IPS-20b (cell line): ENCODE results near the gene MYOG.

Experiments
- H3K27ac ChIP-seq: one replicate; pipeline ENCODE4 v1.5.1; 2013; ENCODE audit warnings: low read length
- H3K27me3 ChIP-seq: 2 replicates; pipeline ENCODE4 v1.6.1; 2013; ENCODE audit warnings: mild to moderate bottlenecking, low read length, inconsistent platforms; ENCODE audit not compliant: insufficient read depth
- H3K36me3 ChIP-seq: 2 replicates; pipeline ENCODE4 v1.6.1; 2013; ENCODE audit warnings: low read depth, mild to moderate bottlenecking, inconsistent platforms, low read length, moderate library complexity; ENCODE audit not compliant: insufficient read depth
- H3K4me1 ChIP-seq: 2 replicates; pipeline ENCODE4 v1.6.1; 2013; ENCODE audit warnings: mild to moderate bottlenecking, control low read depth, inconsistent platforms, low read length, moderate library complexity; ENCODE audit not compliant: insufficient read depth
- H3K4me3 ChIP-seq: 2 replicates; pipeline ENCODE4 v1.5.1; 2013; ENCODE audit warnings: mild to moderate bottlenecking, low read length, inconsistent platforms
- H3K9ac ChIP-seq: 2 replicates; pipeline ENCODE4 v1.6.1; 2013; ENCODE audit warnings: low read depth, mild to moderate bottlenecking, inconsistent platforms, low read length, moderate library complexity
- H3K9me3 ChIP-seq: 2 replicates; pipeline ENCODE4 v1.6.1; 2013; ENCODE audit warnings: mild to moderate bottlenecking, low read depth, low read length, inconsistent platforms; ENCODE audit not compliant: insufficient read depth

MYOG gene

DNA sequence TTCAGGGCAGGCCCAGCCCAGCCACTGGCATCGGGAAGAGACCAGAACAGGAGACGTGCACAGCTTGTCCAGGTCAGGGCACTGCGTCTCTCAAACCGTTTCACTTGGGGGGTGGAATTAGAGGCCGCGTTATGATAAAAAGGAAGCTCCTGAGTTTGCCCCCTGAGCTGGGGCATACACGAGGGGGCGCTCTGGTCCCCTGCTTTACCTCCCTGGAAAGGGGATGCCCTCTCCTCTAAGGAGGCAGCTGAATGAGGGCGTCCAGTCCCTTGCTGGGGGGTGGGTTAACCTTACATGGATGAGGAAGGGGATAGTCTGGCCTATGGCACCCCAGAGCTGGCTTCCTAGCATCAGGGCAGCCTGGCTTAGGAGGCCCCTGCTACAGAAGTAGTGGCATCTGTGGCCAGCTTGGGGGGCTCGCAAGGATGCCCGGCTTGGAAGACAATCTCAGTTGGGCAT is 2.3 kb downstream of the MYOG start:
- Histone ChIP-seq H3K9me3 (no peaks in the 10 kb centered on the region), H3K4me3 (no peak overlapping the region), H3K36me3 (no peaks in the 10 kb centered on the region), H3K9ac (no peak overlapping the region), H3K27ac (no peak overlapping the region), H3K4me1 (peaks cover 13% of the 10 kb centered on the region; the same call in 1 of the 2 replicates), H3K27me3 (peaks cover 9% of the 10 kb centered on the region; the same call in 1 of the 2 replicates)

DNA sequence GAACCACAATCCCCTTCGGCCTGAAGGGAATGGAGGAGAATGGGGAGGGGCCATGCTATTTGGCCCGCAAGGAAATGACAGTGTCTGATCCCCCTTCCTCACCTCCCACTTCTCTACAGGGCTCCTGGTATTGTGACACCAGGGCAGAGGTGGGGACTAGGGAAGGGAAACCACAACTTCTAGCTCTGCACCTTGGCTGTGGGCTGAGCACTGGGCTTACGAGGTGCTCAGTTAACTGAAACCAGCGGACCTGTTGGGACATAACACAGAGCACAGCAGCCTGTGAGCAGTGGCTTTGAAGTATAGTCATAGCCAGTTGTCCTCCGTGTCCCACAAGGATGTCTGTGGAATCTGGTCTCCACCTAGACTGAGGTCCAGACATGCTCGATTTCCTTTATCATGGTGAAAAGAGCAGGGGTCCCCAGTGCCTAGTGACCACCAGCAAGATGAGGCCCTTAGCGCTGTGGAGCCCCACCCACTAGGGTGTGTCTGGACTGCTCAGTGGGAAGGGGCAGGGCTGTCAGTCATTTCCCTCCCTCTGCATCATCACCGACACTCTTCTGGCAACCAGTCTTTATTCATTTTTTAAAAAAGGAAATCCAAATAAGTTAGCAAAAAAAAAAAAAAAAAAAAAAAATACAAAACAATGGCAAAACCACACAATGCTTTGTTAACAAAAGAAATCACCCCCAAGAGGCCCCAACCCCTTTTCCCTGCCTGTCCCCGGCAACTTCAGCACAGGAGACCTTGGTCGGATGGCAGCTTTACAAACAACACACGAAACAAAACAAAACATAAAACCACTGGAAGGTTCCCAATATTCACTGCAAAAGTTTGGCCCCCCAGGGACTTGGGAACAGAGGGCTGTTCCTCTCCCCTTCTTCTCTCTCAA is 3.0 kb downstream of the MYOG start:
- Histone ChIP-seq H3K4me1 (peaks cover 13% of the 10 kb centered on the region; the same call in 1 of the 2 replicates), H3K9me3 (no peaks in the 10 kb centered on the region), H3K27me3 (peaks cover 9% of the 10 kb centered on the region; the same call in 1 of the 2 replicates), H3K4me3 (no peak overlapping the region), H3K27ac (no peak overlapping the region), H3K36me3 (no peaks in the 10 kb centered on the region), H3K9ac (no peak overlapping the region)

DNA sequence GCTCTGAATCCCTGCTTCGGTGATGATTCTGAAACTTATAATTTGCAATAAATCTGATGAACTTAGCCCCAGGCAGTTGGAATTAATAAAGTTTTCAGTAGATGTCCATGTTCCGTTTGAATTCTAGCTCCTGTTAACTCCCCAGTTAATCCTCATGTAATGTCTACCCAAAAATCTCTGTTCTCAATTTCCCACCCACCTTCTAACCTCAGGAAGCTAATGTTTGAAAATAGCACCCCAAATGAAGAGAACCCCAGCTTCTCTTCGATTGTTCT is 3.6 kb downstream of the MYOG start:
- H3K9ac ChIP-seq = no peak overlapping the region
- H3K27me3 ChIP-seq = peaks cover 15% of the 10 kb centered on the region
- H3K4me1 ChIP-seq = peaks cover 10% of the 10 kb centered on the region; the same call in 1 of the 2 replicates

DNA sequence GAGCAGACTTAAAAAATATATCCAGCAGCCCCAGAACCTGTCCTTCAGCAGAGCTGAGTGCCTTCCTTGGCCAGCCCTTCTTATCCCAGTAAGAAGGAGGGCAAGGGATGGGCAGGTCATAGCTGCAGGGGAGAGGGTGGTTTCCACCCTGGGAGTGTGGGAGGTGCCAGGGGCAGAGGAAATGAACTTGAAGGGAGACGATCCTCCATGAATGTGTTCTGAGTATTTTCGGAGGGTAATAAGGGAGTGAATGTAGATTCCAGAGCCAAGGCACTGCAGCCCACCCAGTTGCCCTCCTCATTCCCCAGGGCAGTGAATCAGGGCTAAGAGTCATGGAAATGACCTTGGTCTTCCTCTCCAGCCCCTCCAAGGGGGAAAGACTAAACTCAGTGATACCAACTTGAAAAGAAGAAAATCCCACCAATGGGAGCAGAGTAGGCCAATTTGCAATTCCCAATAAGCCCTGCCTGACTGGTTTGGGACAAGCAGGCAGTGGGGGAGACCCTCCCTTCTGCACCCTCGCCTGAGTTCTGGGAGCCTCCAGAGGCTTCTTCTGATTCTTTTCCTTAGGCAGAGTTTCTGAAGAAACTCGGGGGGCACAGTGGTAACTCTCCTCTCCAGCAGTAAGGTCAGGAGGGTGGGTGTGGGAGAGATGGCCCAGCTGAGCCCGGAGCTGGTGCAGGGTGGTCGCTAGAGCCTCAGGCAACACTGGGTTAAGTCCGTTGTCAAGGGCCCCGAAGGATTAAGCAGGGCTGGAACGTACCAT is 4.2 kb downstream of the MYOG start:
- Histone ChIP-seq H3K9ac (no peak overlapping the region), H3K36me3 (no peaks in the 10 kb centered on the region), H3K27me3 (peaks cover 20% of the 10 kb centered on the region), H3K9me3 (no peaks in the 10 kb centered on the region), H3K4me3 (no peak overlapping the region), H3K27ac (no peak overlapping the region), H3K4me1 (peaks cover 10% of the 10 kb centered on the region; the same call in 1 of the 2 replicates)

More for the DNA sequence above, 3.6 kb downstream of the MYOG start:
- no peak overlapping the region for H3K4me3 ChIP-seq
- no peaks in the 10 kb centered on the region for H3K9me3 ChIP-seq
- H3K36me3 ChIP-seq = no peaks in the 10 kb centered on the region
- H3K27ac ChIP-seq = no peak overlapping the region

DNA sequence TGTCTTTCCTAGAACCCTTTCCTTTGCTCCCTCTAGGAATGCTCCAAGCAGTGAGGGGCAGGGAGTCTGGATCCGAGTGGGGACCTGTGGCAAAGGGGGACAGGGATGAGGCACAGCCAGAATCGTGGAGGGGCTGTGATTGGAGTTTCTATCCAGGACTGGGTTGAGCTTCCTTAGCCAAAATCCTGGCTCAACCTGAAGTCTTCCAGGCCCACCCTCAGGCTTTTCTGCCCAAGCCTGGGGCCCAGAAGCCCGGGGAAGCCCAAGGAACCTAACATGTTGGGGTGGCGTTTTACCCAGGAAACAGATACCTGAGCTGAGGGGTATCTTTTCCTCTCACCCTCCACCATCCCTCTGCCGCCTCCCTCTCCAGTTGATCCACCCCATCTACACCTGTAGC is 5.4 kb downstream of the MYOG start:
- H3K36me3 ChIP-seq = no peaks in the 10 kb centered on the region
- H3K4me3 ChIP-seq = no peak overlapping the region
- H3K27ac ChIP-seq = no peak overlapping the region
- no peaks in the 10 kb centered on the region for H3K9me3 ChIP-seq
- H3K27me3 ChIP-seq = peaks cover 32% of the 10 kb centered on the region
- H3K4me1 ChIP-seq = peaks cover 10% of the 10 kb centered on the region; the same call in 1 of the 2 replicates
- no peak overlapping the region for H3K9ac ChIP-seq

DNA sequence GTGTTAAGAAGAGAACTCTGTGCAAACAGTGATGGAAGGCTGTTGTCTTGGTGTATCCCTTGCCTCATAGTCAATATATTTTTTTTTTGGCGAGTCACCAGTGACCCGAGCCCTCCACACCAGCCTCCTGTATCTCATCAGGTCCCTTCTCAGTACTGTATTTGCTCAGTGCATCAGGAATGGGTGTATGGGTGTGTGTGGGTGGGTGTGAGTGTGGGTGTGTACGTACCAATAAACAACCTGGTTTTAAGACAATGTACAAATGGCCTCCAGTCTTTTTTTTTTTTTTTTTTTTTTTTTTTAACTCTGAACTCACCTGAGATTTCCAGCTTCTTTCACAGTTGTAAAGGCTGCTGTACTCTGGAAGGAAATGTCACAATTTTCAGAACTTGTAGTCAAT is 7.3 kb downstream of the MYOG start:
- peaks cover 52% of the 10 kb centered on the region for H3K27me3 ChIP-seq
- H3K9ac ChIP-seq = no peak overlapping the region
- no peaks in the 10 kb centered on the region for H3K9me3 ChIP-seq
- H3K27ac ChIP-seq = no peak overlapping the region
- no peaks in the 10 kb centered on the region for H3K36me3 ChIP-seq
- no peak overlapping the region for H3K4me3 ChIP-seq
- H3K4me1 ChIP-seq = peaks cover 10% of the 10 kb centered on the region; the same call in 1 of the 2 replicates

DNA sequence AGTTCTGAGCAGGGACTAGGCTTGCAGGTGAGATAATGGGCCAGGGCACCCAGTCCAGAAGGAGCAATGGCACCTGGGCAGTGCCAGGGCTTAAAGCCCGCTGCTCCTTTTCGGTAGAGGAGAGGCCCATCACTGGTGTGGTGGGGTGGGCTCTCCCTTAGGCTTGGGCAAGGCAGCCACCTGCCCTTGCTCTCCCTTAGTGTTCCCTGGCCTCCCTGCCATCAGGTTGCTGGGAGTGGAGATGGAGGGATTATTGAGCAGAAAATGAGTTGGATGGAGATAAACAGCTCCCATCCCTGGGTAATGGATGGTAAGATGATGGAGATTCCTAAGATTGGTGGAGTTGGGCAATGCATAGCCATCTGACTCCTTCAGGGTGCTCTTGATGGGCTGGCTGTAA is 7.9 kb downstream of the MYOG start:
- H3K9ac ChIP-seq = no peak overlapping the region
- H3K27ac ChIP-seq = no peak overlapping the region
- H3K4me1 ChIP-seq = peaks cover 10% of the 10 kb centered on the region; the same call in 1 of the 2 replicates
- H3K4me3 ChIP-seq = no peak overlapping the region
- H3K27me3 ChIP-seq = peaks cover 57% of the 10 kb centered on the region
- no peaks in the 10 kb centered on the region for H3K36me3 ChIP-seq
- no peaks in the 10 kb centered on the region for H3K9me3 ChIP-seq

DNA sequence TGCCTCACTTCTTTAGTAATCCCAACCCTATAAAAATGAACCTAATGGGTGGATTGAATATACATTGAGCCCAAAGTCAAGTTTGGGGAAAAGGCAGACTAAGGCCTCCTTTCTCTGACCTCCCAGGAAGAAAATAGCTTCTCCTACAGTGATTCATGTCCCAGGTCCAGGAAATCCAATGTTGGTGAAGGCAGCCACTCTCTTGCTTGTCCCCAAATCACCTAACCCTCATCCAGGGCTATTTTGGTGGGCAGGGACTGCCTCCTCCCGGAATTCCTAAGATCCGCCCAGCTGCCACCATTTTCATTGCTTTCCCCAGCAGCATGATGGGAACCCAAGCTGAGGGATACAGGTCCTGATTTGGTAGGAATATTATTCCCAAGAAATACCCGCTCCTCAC is 8.4 kb downstream of the MYOG start:
- Histone ChIP-seq H3K36me3 (no peaks in the 10 kb centered on the region), H3K9ac (no peak overlapping the region), H3K27ac (no peak overlapping the region), H3K4me3 (no peak overlapping the region), H3K27me3 (peaks cover 59% of the 10 kb centered on the region), H3K4me1 (peaks cover 10% of the 10 kb centered on the region; the same call in 1 of the 2 replicates), H3K9me3 (no peaks in the 10 kb centered on the region)

DNA sequence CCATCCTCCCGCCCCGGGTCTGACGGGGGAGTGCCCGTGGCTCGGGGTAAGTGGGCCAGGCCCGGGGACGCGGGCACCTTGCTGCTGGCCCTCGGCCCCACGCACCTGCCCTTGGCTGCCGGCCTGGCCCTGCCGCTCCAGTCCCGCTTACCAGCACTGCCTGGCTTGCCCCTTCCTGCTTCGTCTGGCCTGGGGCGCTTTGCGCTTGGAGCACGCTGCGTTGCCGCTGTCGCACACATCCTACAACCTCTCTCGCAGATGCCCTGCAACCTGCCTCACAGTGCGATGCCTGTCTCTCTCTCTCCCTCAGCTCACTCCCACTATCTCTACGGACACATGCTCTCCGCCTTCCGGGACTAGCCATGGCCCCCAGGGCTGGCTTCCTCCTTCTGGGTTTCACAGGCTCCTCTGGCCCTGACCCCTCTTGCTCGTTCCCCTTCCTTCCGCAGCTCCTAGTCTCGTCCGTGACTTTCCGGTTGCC is 9.7 kb downstream of the MYOG start:
- no peaks in the 10 kb centered on the region for H3K36me3 ChIP-seq
- no peak overlapping the region for H3K9ac ChIP-seq
- H3K4me1 ChIP-seq = no peaks in the 10 kb centered on the region
- H3K27ac ChIP-seq = no peak overlapping the region
- peak overlapping the region; percentile 38 for H3K4me3 ChIP-seq
- H3K9me3 ChIP-seq = no peaks in the 10 kb centered on the region
- peaks cover 59% of the 10 kb centered on the region for H3K27me3 ChIP-seq

DNA sequence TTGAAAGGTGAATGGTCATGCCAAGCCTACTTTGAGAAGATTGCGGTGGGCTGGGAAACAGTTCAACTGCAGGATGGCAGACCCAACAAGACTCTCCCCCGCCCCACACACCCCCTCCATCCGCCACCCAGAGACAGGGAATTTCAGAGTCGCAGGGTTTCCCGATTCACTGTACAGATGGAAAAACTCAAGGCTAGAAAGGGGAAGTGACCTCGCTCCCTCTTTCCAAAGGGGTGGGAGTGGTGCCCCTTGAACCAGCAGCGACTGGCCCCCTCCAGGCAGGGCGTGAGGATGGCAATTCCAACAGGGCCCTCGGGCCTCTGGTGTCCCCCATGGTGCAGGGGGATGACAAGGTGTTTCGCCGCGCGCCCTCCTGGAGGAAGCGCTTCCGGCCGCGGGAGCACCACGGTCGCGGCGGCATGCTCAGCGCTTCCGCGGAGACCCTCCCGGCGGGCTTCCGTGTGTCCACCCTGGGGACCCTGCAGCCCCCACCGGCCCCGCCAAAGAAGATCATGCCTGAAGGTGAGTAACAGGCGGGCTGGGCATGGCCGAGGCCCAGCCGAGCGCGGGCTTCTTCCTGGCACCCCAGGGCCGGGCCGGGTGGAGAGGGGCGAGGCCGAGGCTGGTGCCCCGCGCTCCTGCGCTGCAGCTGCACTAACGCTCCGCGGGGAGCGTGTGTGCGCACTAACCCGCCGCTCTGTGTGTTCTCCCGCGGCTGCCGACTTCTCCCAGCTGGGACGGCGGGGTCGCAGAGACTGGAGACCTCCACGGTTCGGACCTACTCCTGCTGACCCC is 10.4 kb downstream of the MYOG start:
- Histone ChIP-seq H3K27me3 (peaks cover 59% of the 10 kb centered on the region), H3K4me3 (peak overlapping the region; percentile 38; the same call in 1 of the 2 replicates), H3K9me3 (no peaks in the 10 kb centered on the region)

DNA sequence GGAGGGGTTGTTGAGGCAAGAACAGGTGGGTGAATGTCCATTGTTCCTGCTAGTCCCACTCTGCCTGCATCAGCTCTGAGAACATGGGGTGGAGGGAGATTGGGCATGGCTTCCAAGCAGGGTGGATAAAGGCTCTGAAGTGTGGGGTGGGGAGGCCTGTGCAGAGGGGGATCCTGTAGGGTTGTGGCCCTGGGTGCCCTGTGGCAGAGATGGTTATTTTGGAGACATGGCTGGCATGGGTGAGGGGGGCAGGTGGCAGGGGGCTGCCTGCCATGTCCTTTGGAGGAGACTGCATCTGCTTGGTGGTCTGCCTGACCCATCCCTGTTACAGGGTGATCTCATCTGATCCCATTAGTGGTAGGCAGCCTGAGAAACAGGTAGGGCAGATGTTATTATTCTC is 11.2 kb downstream of the MYOG start:
- Histone ChIP-seq H3K27ac (no peak overlapping the region), H3K4me1 (no peaks in the 10 kb centered on the region), H3K27me3 (peaks cover 58% of the 10 kb centered on the region), H3K9ac (no peak overlapping the region), H3K4me3 (no peak overlapping the region), H3K36me3 (no peaks in the 10 kb centered on the region), H3K9me3 (no peaks in the 10 kb centered on the region)

More for the DNA sequence above, 10.4 kb downstream of the MYOG start:
- Histone ChIP-seq H3K27ac (no peak overlapping the region), H3K36me3 (no peaks in the 10 kb centered on the region), H3K9ac (no peak overlapping the region), H3K4me1 (no peaks in the 10 kb centered on the region)
